Lower leg skin (tissue), 4 donors: ENCODE data around the gene HES1. TPM values are rescaled to one million over a fixed set of nuclear protein-coding genes. Genes with fewer than 3 reads are reported as not detected.
"Not testable (repeated sequence)": the region's sequence is repeated elsewhere in the genome, so short reads cannot be mapped to it uniquely, and the experiment has no call there.

ENCODE experiments used
- DNase-seq, 2 donors: peaks; one replicate each; pipeline ENCODE4 v3.0.0-alpha.2; 2019; ENCODE audit warnings: low spot score in 2 of 2
- H3K4me3 ChIP-seq: fragments of 200-600 bp; sonication (generic); 2 replicates; pipeline ENCODE4 v1.5.1; 2017; ENCODE audit warnings: mild to moderate bottlenecking, low read depth; ENCODE audit not compliant: poor library complexity, severe bottlenecking
- POLR2A ChIP-seq, 2 donors: fragments of 450-650 bp; IDR thresholded peaks; one replicate each; pipeline ENCODE4 v1.6.1; 2016 to 2017; ENCODE audit warnings: antibody characterized with exemption in 2 of 2, mild to moderate bottlenecking in 1 of 2, moderate library complexity in 1 of 2
- WGBS, 2 donors: methylation state at CpG; one replicate each; pipeline ENCODE4 v1.1.5; 2018; 5-methylcytosine and 5-hydroxymethylcytosine counted together
- intact Hi-C: fragments of 100-400 bp; cut with DNase I; formaldehyde crosslinking; loops from one replicate; pipeline ENCODE4 v1.15.0; 2023; ENCODE audit warnings: low total_unique reads
- total RNA-seq, 4 donors: library from RNA; depleted of rRNA; stranded (reverse); fragments of >200 nt; gene quantifications; one replicate each; pipeline ENCODE4 v1.1.0, GENCODE V29; 2016
- TF ChIP-seq, protein P1 (sequence below), 3 donors: fragments of 450-650 bp; IDR thresholded peaks; one replicate each; pipeline ENCODE4 v1.5.1; 2016; ENCODE audit warnings: antibody characterized with exemption in 3 of 3, mild to moderate bottlenecking in 3 of 3, moderate library complexity in 2 of 3

Gene HES1
- total RNA-seq, 4 donors from 2014 or later, result 145 to 366 (median 315) TPM

GRCh38 chr3:194126790-194127189, 9.2 kb upstream of the HES1 start:
- intact Hi-C loops, result no loop called here
- TF ChIP-seq, protein P1, sequence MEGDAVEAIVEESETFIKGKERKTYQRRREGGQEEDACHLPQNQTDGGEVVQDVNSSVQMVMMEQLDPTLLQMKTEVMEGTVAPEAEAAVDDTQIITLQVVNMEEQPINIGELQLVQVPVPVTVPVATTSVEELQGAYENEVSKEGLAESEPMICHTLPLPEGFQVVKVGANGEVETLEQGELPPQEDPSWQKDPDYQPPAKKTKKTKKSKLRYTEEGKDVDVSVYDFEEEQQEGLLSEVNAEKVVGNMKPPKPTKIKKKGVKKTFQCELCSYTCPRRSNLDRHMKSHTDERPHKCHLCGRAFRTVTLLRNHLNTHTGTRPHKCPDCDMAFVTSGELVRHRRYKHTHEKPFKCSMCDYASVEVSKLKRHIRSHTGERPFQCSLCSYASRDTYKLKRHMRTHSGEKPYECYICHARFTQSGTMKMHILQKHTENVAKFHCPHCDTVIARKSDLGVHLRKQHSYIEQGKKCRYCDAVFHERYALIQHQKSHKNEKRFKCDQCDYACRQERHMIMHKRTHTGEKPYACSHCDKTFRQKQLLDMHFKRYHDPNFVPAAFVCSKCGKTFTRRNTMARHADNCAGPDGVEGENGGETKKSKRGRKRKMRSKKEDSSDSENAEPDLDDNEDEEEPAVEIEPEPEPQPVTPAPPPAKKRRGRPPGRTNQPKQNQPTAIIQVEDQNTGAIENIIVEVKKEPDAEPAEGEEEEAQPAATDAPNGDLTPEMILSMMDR (IDR thresholded peaks at IDR 0.05), result no peak
- TF ChIP-seq POLR2A (IDR thresholded peaks at IDR 0.05), result no peak
- no peak for DNase-seq
- no peak overlapping the region for H3K4me3 ChIP-seq
- 82 to 94% methylated on average over 9 of the region's 9 CpGs for WGBS, 2 donors

DNA sequence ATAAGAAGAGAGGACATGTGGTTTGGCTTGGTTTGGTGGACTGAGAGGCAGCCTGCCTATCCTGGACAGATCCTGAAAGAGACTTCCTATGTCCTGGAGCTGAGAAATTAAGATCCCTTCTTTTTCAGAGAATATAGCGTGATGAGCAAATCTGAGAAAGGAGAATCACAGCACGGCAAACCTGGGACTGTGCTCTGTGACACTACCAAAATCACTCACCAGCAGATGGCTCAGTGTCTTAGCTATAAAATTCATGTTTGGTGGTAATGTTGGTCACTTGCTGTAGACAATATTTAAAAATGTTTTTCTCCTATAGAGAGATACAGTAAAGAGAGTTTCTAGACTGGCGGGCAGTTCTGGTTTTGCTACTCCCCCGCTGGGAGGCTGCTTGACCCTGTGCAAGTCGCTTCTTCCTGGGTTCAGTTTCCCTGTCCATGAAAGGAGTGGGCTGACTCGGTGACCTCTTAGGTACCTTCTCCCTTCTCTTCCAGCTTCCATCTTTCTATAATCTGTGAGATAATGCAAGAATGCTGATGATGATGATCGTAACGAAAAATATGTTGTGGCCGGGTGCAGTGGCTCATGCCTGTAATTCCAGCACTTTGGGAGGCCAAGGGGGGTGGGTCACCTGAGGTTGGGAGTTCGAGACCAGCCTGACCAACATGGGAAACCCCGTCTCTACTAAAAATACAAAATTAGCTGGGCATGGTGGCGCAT, 7.6 kb upstream of the HES1 start:
- TF ChIP-seq, protein P1 (IDR thresholded peaks at IDR 0.05), result no peak
- TF ChIP-seq POLR2A (IDR thresholded peaks at IDR 0.05), result no peak
- intact Hi-C loops, result no loop called here

DNA sequence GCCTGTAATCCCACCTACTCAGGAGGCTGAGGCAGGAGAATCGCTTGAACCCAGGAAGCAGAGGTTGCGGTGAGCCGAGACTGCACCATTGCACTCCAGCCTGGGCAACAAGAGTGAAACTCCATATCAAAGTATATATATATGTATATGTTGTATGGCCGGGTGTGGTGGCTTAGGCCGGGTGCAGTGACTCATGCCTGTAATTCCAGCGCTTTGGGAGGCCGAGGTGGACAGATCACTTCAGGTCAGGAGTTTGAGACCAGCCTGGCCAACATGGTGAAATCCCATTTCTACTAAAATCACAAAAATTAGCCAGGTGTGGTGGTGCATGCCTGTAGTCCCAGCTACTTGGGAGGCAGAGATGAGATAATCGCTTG, 7.0 kb upstream of the HES1 start:
- DNase-seq, H3K4me3 ChIP-seq, intact Hi-C loops: not testable (repeated sequence)
- WGBS, 2 donors, result 92 to 95% methylated on average over 8 of the region's 8 CpGs

More for the DNA sequence above, 7.6 kb upstream of the HES1 start:
- no peak overlapping the region for H3K4me3 ChIP-seq
- WGBS, 2 donors, result 93 to 97% methylated on average over 12 of the region's 12 CpGs
- no peak for DNase-seq

GRCh38 chr3:194129581-194130133, 6.3 kb upstream of the HES1 start:
- intact Hi-C loops, result loop anchor here (10.0 kb wide), 1 partner anchor 185 kb away; no protein-coding TSS in a partner anchor
- no peak for DNase-seq
- no peak overlapping the region for H3K4me3 ChIP-seq
- no peak for TF ChIP-seq POLR2A (IDR thresholded peaks at IDR 0.05)
- TF ChIP-seq, protein P1 (IDR thresholded peaks at IDR 0.05), result no peak
- 51 to 58% methylated on average over 7 of the region's 7 CpGs for WGBS, 2 donors

DNA sequence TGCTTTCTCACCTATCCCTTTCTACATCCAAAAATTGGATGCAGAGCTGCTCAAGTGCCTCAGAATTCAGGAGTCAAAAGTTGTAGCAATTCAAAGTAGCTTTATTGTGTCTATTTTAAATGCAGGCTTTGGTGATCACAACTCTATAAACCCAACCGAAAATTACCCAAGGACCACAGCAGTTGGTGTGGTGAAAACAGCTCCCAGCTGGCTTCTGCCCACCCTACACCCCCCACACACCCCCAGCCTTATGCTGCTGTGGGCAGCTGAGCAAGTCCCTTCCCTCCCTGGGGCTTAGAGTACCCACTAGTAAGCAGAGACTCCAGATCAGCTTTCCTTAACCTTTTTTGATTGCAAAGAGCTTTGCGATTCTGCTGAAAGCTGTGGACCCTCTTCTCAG, 5.8 kb upstream of the HES1 start:
- no peak for DNase-seq
- intact Hi-C loops, result loop anchor here (10.0 kb wide), 1 partner anchor 185 kb away; no protein-coding TSS in a partner anchor
- TF ChIP-seq, protein P1 (IDR thresholded peaks at IDR 0.05), result no peak
- no peak for TF ChIP-seq POLR2A (IDR thresholded peaks at IDR 0.05)
- 78 to 82% methylated on average over 2 of the region's 2 CpGs for WGBS, 2 donors
- H3K4me3 ChIP-seq, result no peak overlapping the region

DNA sequence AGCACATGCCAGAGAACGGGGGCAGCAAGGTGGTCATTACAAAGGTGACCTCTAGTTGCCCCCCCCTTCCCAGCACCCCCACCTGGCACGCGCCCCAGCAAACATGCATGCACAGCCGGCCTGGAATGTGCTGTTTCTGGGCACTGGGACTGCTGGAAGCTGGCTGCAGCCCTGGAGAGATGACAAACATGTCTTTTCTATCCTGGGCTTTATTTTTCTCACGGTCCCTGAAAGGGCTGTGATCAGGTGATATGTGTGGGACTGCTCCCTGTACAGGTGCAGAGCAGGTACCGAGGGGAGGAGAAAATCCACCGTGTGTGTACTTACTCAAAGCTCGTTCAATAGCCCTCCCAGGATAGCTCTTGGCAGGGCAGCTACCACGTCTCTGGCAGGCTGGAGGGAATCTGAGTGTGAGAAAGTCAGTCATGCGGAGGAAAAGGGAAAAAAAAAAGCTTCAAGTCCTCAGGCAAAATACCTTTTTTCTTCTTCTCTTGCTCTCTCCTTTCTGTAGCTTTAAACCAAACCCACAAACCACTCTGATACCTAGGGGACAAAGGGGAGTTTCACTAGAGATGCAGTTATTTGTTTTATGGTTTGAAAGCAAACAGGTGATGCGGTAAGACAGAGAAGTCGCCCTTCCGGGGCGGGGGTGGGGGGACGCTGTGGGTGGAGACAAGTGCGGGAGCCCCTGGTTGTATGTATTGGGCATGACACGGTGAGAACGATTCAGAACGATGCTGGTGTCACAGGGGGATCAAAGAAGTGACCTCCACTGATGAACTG, 5.0 kb upstream of the HES1 start:
- no peak for DNase-seq
- intact Hi-C loops, result loop anchor here (10.0 kb wide), 1 partner anchor 184 kb away; no protein-coding TSS in a partner anchor
- TF ChIP-seq POLR2A (IDR thresholded peaks at IDR 0.05), result no peak
- TF ChIP-seq, protein P1 (IDR thresholded peaks at IDR 0.05), result no peak
- WGBS, 2 donors, result 36 to 46% methylated on average over 19 of the region's 19 CpGs
- H3K4me3 ChIP-seq, result no peak overlapping the region
